ENCODE results near the gene PRKAB1. TPM values are rescaled to one million over a fixed set of nuclear protein-coding genes. Genes with fewer than 3 reads are reported as not detected.

The PRKAB1 gene
- total RNA-seq, 1 experiment from 2014 or later, result 42.2 TPM

DNA sequence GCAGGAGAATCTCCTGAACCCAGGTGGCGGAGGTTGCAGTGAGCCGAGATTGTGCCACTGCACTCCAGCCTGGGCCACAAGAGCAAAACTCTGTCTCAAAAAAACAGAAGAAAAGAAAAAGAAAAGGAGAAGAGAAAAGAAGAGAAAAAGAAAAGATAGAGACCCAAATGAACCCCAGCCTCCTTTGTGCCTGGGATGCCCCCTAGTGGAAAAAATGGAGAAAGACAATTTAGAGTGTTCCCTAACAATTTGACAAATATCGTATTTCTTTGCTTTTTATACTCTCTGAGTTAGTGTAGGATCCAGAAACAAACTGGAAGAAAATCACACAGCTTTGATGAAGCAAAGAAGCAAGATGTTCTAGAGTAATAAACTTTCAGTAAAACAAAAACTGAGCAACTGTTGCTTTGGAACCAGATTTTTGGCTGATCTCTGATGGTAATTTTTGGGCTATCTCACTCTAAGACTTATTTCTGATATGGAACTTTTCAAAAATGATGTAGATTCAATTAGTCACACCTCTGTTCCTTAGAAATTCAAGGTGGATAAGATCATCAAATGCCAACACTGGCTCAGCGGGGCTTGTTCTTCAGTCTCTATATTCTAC, 18.6 kb upstream of the PRKAB1 start:
- Histone ChIP-seq H3K27me3 (ENCODE audit: insufficient read depth, low read length) (no peaks in the 10 kb centered on the region), H3T11ph (ENCODE audit: low read length) (no peak overlapping the region), H2AFZ (ENCODE audit: low read length) (no peak overlapping the region), H3K18ac (ENCODE audit: insufficient read length, low read depth, low read length) (no peak overlapping the region), H3K23me2 (ENCODE audit: insufficient read length, low read depth, low read length, poor library complexity, severe bottlenecking) (no peaks in the 10 kb centered on the region), H2BK120ac (ENCODE audit: low read depth, low read length, poor library complexity, severe bottlenecking) (no peak overlapping the region), H3K14ac (ENCODE audit: insufficient read depth, low read length) (no peak overlapping the region), H4K5ac (ENCODE audit: insufficient read length, low read depth, low read length) (no peak overlapping the region), H4K91ac (ENCODE audit: insufficient read length, low read depth, low read length) (no peak overlapping the region), H3K79me2 (ENCODE audit: insufficient read depth, low read length) (no peaks in the 10 kb centered on the region), H3K9ac (ENCODE audit: extremely low read depth, insufficient read length, low read length) (no peak overlapping the region), H3K4me2 (ENCODE audit: insufficient read depth, insufficient read length, low read length) (no peak overlapping the region), H3K23ac (ENCODE audit: insufficient read length, low read depth, low read length) (no peak overlapping the region), H2BK20ac (ENCODE audit: low read depth, low read length, poor library complexity, severe bottlenecking) (no peak overlapping the region), H4K8ac (replicated peaks; ENCODE audit: insufficient read length, low read depth, low read length) (no peak overlapping the region), H2AK5ac (ENCODE audit: insufficient read length, low read length) (no peak overlapping the region), H2BK5ac (ENCODE audit: insufficient read length, low read length) (no peak overlapping the region), H3K56ac (ENCODE audit: insufficient read length, low read depth, low read length) (no peak overlapping the region), H3K79me1 (ENCODE audit: insufficient read depth, low read depth, low read length, poor library complexity, severe bottlenecking) (no peaks in the 10 kb centered on the region), H2BK15ac (ENCODE audit: low read depth, low read length) (no peak overlapping the region), H2BK12ac (ENCODE audit: insufficient read length, low read depth, low read length) (no peak overlapping the region), H3K9me3 (ENCODE audit: control insufficient read depth, low read depth, low read length) (no peaks in the 10 kb centered on the region), H3K4me1 (ENCODE audit: insufficient read depth, low read length) (no peaks in the 10 kb centered on the region), H4K20me1 (ENCODE audit: control insufficient read depth, insufficient read depth, insufficient read length) (no peaks in the 10 kb centered on the region), H3K27ac (ENCODE audit: insufficient read length, low read depth, low read length) (no peak overlapping the region), H3K4ac (ENCODE audit: low read depth, low read length) (no peak overlapping the region)
- no peak overlapping the region for H3K4me3 Mint-ChIP-seq
- peaks cover 26 to 28% of the 10 kb centered on the region in 2 experiments for H3K9me3 Mint-ChIP-seq
- DNase-seq, result no peak
- peaks cover 12% of the 10 kb centered on the region for H3K27me3 Mint-ChIP-seq (ENCODE audit: low read depth)
- no CpG with 5 or more reads among the region's 4 CpGs for WGBS (ENCODE audit: extremely low coverage, insufficient read length, low lambda C conversion rate)
- TF ChIP-seq, protein P1, sequence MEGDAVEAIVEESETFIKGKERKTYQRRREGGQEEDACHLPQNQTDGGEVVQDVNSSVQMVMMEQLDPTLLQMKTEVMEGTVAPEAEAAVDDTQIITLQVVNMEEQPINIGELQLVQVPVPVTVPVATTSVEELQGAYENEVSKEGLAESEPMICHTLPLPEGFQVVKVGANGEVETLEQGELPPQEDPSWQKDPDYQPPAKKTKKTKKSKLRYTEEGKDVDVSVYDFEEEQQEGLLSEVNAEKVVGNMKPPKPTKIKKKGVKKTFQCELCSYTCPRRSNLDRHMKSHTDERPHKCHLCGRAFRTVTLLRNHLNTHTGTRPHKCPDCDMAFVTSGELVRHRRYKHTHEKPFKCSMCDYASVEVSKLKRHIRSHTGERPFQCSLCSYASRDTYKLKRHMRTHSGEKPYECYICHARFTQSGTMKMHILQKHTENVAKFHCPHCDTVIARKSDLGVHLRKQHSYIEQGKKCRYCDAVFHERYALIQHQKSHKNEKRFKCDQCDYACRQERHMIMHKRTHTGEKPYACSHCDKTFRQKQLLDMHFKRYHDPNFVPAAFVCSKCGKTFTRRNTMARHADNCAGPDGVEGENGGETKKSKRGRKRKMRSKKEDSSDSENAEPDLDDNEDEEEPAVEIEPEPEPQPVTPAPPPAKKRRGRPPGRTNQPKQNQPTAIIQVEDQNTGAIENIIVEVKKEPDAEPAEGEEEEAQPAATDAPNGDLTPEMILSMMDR (conservative IDR thresholded peaks at IDR 0.05), result peak; percentile 93
- no peaks in the 10 kb centered on the region for H3K4me1 Mint-ChIP-seq
- peaks cover 1 to 9% (median 8%) of the 10 kb centered on the region in 3 experiments; a peak in 5 of 7 replicates for H3K36me3 Mint-ChIP-seq (ENCODE audit: insufficient read depth in 1 of 3, low read depth in 3 of 3)
- H3K27ac Mint-ChIP-seq, result no peak overlapping the region

All from H9 (cell line).